WERI-Rb-1 (cell line): ENCODE data around the gene ROR1.

Experiments
- DNase-seq: peaks from one replicate; pipeline ENCODE4 v3.0.0-alpha.2; 2020
- H3K27ac ChIP-seq: fragments of 250-450 bp; sonication (Bioruptor Pico); 2 replicates; pipeline ENCODE4 v1.5.1; 2020; ENCODE audit warnings: mild to moderate bottlenecking, moderate library complexity
- H3K27me3 ChIP-seq: fragments of 250-450 bp; sonication (Bioruptor Pico); 2 replicates; pipeline ENCODE4 v1.5.1; 2021; ENCODE audit warnings: mild to moderate bottlenecking, low read depth, moderate library complexity; ENCODE audit not compliant: insufficient read depth, severe bottlenecking
- H3K36me3 ChIP-seq: fragments of 250-450 bp; sonication (Bioruptor Pico); 2 replicates; pipeline ENCODE4 v1.5.1; 2020; ENCODE audit warnings: mild to moderate bottlenecking, moderate library complexity
- H3K4me3 ChIP-seq: 2 replicates; pipeline ENCODE4 v1.5.1; 2011; ENCODE audit warnings: low read depth, mild to moderate bottlenecking, control low read depth, low read length
- H3K9me3 ChIP-seq: fragments of 250-450 bp; sonication (Bioruptor Pico); 2 replicates; pipeline ENCODE4 v1.5.1; 2021; ENCODE audit warnings: mild to moderate bottlenecking, moderate library complexity; ENCODE audit not compliant: severe bottlenecking
- CTCF ChIP-seq: IDR thresholded peaks from 2 replicates; pipeline ENCODE4 v1.5.1; 2011; ENCODE audit warnings: low read depth, mild to moderate bottlenecking, control low read depth, inconsistent platforms, low read length

Gene ROR1

GRCh38 chr1:63918418-63918945 lies 144.7 kb downstream of the ROR1 start:
- Histone ChIP-seq H3K4me3 (no peak overlapping the region), H3K9me3 (no peaks in the 10 kb centered on the region), H3K27me3 (no peaks in the 10 kb centered on the region), H3K27ac (no peak overlapping the region), H3K36me3 (no peaks in the 10 kb centered on the region)
- TF ChIP-seq CTCF: no peak
- DNase-seq: no peak

- peak; percentile 21; the same call in 1 of the 2 replicates for TF ChIP-seq CTCF
- Histone ChIP-seq H3K27ac (no peak overlapping the region), H3K9me3 (no peaks in the 10 kb centered on the region), H3K27me3 (no peaks in the 10 kb centered on the region), H3K4me3 (no peak overlapping the region), H3K36me3 (no peaks in the 10 kb centered on the region)
- DNase-seq: no peak
Observed at GRCh38 chr1:63920154-63921117, 146.6 kb downstream of the ROR1 start.

DNA sequence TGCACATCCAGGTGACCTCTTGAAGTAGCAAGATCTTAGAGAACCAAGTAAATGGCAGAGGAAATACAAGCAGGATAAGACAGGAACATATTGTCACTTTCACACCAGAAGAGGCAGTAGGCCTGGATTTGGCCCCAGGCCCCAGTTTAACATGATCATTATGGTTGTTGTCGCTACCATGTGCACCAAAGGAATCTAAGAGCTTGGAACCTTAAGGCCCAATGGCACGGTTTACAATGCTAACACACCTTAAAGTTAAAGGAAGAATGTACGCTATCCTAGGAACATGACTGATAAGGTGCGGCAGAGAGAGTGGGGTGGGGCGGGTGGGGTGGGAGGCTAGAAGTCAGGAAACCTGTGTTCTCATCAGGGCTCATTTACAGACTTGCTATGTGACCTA lies 147.5 kb downstream of the ROR1 start:
- no peak for DNase-seq
- Histone ChIP-seq H3K27me3 (no peaks in the 10 kb centered on the region), H3K27ac (no peak overlapping the region), H3K9me3 (no peaks in the 10 kb centered on the region), H3K4me3 (no peak overlapping the region), H3K36me3 (no peaks in the 10 kb centered on the region)
- no peak for TF ChIP-seq CTCF

DNA sequence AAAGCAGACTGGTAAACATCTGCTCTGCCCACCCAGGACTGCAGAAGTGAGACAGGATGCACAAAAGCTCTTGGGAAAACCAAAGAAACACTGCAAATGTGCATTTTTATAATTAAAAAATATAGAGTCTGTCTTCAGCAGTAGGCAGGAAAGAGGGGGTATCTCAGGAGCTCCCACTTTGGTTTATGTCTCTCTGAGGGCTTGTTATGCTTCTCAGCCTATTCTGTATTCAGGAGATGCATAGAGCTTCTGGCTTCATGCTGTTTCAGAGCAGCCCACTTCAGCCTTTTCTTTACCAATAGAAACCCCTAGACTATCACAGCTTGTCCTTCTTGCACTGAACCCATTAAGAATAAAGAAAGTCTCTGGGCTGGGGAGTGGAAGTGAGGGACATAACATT lies 148.0 kb downstream of the ROR1 start:
- Histone ChIP-seq H3K27me3 (no peaks in the 10 kb centered on the region), H3K4me3 (no peak overlapping the region), H3K36me3 (no peaks in the 10 kb centered on the region), H3K9me3 (no peaks in the 10 kb centered on the region), H3K27ac (no peak overlapping the region)
- TF ChIP-seq CTCF: no peak
- no peak for DNase-seq

DNA sequence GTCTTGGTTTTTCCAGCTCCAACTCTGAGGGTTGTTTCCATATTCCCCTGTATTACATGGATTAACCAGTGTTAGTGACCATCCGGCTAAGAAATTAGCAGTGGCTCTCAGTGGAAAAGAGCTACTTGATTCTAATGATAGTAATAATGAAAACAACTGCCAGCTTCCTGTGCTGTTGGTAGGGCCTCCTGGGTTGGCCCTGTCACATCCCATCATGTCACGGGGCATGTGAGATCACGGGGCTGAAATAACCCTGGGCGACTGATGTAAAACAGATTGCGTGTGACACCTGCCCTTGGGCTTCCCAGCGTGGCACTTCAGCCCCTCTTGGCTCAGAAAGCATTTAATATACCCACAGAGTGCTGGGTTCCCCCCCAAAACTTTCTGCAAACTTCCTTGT lies 149.0 kb downstream of the ROR1 start:
- no peaks in the 10 kb centered on the region for H3K27me3 ChIP-seq
- H3K4me3 ChIP-seq: no peak overlapping the region
- no peak for TF ChIP-seq CTCF
- no peaks in the 10 kb centered on the region for H3K36me3 ChIP-seq
- H3K27ac ChIP-seq: no peak overlapping the region
- DNase-seq: peak; percentile 39
- no peaks in the 10 kb centered on the region for H3K9me3 ChIP-seq
